Liver (tissue), 9 donors: Measurements from ENCODE around the gene SLCO2A1. TPM values are rescaled to one million over a fixed set of nuclear protein-coding genes. Genes with fewer than 3 reads are reported as not detected.

Source experiments
- DNase-seq: peaks from one replicate; pipeline ENCODE4 v3.0.0-alpha.2; 2017; ENCODE audit warnings: low spot score
- H3K27ac ChIP-seq, 2 donors: one replicate each; pipeline ENCODE4 v1.7.0; 2013; ENCODE audit warnings: inconsistent platforms in 2 of 2, low read length in 2 of 2, control low read depth in 1 of 2, low read depth in 1 of 2, mild to moderate bottlenecking in 1 of 2
- H3K27me3 ChIP-seq, 4 donors: one replicate each; pipeline versions ENCODE4 v1.6.1 to v1.7.0; 2013; ENCODE audit warnings: low read length in 3 of 4, inconsistent platforms in 1 of 4, mild to moderate bottlenecking in 1 of 4, moderate library complexity in 1 of 4; ENCODE audit not compliant: control insufficient read depth in 4 of 4, insufficient read depth in 4 of 4
- H3K36me3 ChIP-seq, 4 donors: one replicate each; pipeline versions ENCODE4 v1.6.1 to v1.7.0; 2013; ENCODE audit warnings: low read length in 3 of 4, mild to moderate bottlenecking in 3 of 4, low read depth in 1 of 4, moderate library complexity in 1 of 4; ENCODE audit not compliant: control insufficient read depth in 4 of 4, insufficient read depth in 3 of 4
- H3K4me1 ChIP-seq, 4 donors: one replicate each; pipeline versions ENCODE4 v1.6.1 to v1.7.0; 2013; ENCODE audit warnings: low read length in 3 of 4, mild to moderate bottlenecking in 3 of 4, moderate library complexity in 1 of 4; ENCODE audit not compliant: control insufficient read depth in 4 of 4, insufficient read depth in 4 of 4
- H3K4me3 ChIP-seq, 3 donors: one replicate each; pipeline versions ENCODE4 v1.6.1 to v1.7.0; 2013; ENCODE audit warnings: low read length in 3 of 3, control low read depth in 1 of 3, low read depth in 1 of 3, mild to moderate bottlenecking in 1 of 3
- H3K9ac ChIP-seq, 2 donors: one replicate each; pipeline ENCODE4 v1.7.0; 2013; ENCODE audit warnings: low read length in 2 of 2, mild to moderate bottlenecking in 2 of 2, moderate library complexity in 2 of 2, control low read depth in 1 of 2, low read depth in 1 of 2
- H3K9me3 ChIP-seq, 4 donors: one replicate each; pipeline versions ENCODE4 v1.6.1 to v1.7.0; 2013; ENCODE audit warnings: low read length in 3 of 4; ENCODE audit not compliant: control insufficient read depth in 4 of 4
- EGR1 ChIP-seq, 2 donors: IDR thresholded peaks; 2 replicates each; pipeline ENCODE4 v1.6.1; 2016 to 2018; ENCODE audit warnings: antibody characterized with exemption in 2 of 2, low read depth in 2 of 2
- FOXA1 ChIP-seq: IDR thresholded peaks from 2 replicates; pipeline ENCODE4 v1.6.1; 2016; ENCODE audit warnings: antibody characterized with exemption
- FOXA2 ChIP-seq: IDR thresholded peaks from 2 replicates; pipeline ENCODE4 v1.6.1; 2016; ENCODE audit warnings: antibody characterized with exemption
- GABPA ChIP-seq, 2 donors: IDR thresholded peaks in 1 of 2; conservative IDR thresholded peaks in 1 of 2; 2 replicates each; pipeline ENCODE4 v1.6.1; 2016; ENCODE audit warnings: antibody characterized with exemption in 2 of 2, mild to moderate bottlenecking in 1 of 2, moderate library complexity in 1 of 2
- HNF4A ChIP-seq, 2 donors: conservative IDR thresholded peaks; 2 replicates each; pipeline ENCODE4 v1.6.1; 2016; ENCODE audit warnings: antibody characterized with exemption in 2 of 2, mild to moderate bottlenecking in 2 of 2
- HNF4G ChIP-seq: IDR thresholded peaks from 2 replicates; pipeline ENCODE4 v1.6.1; 2016; ENCODE audit warnings: antibody characterized with exemption
- JUND ChIP-seq, 2 donors: IDR thresholded peaks; 2 replicates each; pipeline ENCODE4 v1.6.1; 2016; ENCODE audit warnings: antibody characterized with exemption in 2 of 2
- NR2F2 ChIP-seq: IDR thresholded peaks from 2 replicates; pipeline ENCODE4 v1.6.1; 2016; ENCODE audit warnings: antibody characterized with exemption
- RAD21 ChIP-seq, 2 donors: IDR thresholded peaks; 2 replicates each; pipeline ENCODE4 v1.6.1; 2016; ENCODE audit warnings: antibody characterized with exemption in 2 of 2, mild to moderate bottlenecking in 2 of 2
- RXRA ChIP-seq, 2 donors: IDR thresholded peaks; 2 replicates each; pipeline ENCODE4 v1.6.1; 2017 to 2018; ENCODE audit warnings: antibody characterized with exemption in 2 of 2, mild to moderate bottlenecking in 1 of 2
- SP1 ChIP-seq: IDR thresholded peaks from 2 replicates; pipeline ENCODE4 v1.6.1; 2018; ENCODE audit warnings: antibody characterized with exemption, mild to moderate bottlenecking
- TAF1 ChIP-seq: conservative IDR thresholded peaks from 2 replicates; pipeline ENCODE4 v1.6.1; 2016; ENCODE audit warnings: antibody characterized with exemption, mild to moderate bottlenecking
- YY1 ChIP-seq: IDR thresholded peaks from 2 replicates; pipeline ENCODE4 v1.6.1; 2016; ENCODE audit warnings: antibody characterized with exemption, mild to moderate bottlenecking
- WGBS: extraction: QIAGEN DNeasy Blood & Tissue Kit; methylation state at CpG from one replicate; pipeline ENCODE4 v1.1.7; 2013; 5-methylcytosine and 5-hydroxymethylcytosine counted together
- polyA plus RNA-seq, 2 donors: library from polyadenylated mRNA; stranded (reverse) in 1 of 2; unstranded in 1 of 2; fragments of 200-250 nt in 1 of 2; fragments of >200 nt in 1 of 2; fragmentation: Nextera tagmentation in 1 of 2; extraction: Ambion mirVana in 1 of 2; gene quantifications; one replicate each; pipeline versions ENCODE4 v1.2.1 to v1.2.3, GENCODE V29; 2013 to 2015
- total RNA-seq, 2 donors: library from RNA; depleted of rRNA; stranded (reverse); fragments of >200 nt; gene quantifications; one replicate each; pipeline ENCODE4 v1.2.3, GENCODE V29; 2014
- TF ChIP-seq, protein P1 (sequence below): IDR thresholded peaks from 2 replicates; pipeline ENCODE4 v1.6.1; 2016; ENCODE audit warnings: antibody characterized with exemption
- TF ChIP-seq, protein P2 (sequence below): fragments of 150-350 bp; IDR thresholded peaks from 2 replicates; pipeline ENCODE4 v1.5.1; 2017; ENCODE audit warnings: improper control_type of control experiment, low read depth, low read length; ENCODE audit not compliant: missing input control
- TF ChIP-seq, protein P3 (sequence below): IDR thresholded peaks from 2 replicates; pipeline ENCODE4 v1.6.1; 2016; ENCODE audit warnings: antibody characterized with exemption
- TF ChIP-seq, protein P4 (sequence below): IDR thresholded peaks from 2 replicates; pipeline ENCODE4 v1.6.1; 2016; ENCODE audit warnings: antibody characterized with exemption, mild to moderate bottlenecking
- TF ChIP-seq, protein P5 (sequence below): IDR thresholded peaks from 2 replicates; pipeline ENCODE4 v1.6.1; 2016; ENCODE audit warnings: antibody characterized with exemption
- donor health status: healthy.
- donor health status: healthy.
- donor health status: healthy.
- donor health status: healthy.
- donor health status: healthy.

Gene SLCO2A1
- total and polyA plus RNA-seq, 4 donors = 0.56 to 3.1 (median 2.2) TPM

DNA sequence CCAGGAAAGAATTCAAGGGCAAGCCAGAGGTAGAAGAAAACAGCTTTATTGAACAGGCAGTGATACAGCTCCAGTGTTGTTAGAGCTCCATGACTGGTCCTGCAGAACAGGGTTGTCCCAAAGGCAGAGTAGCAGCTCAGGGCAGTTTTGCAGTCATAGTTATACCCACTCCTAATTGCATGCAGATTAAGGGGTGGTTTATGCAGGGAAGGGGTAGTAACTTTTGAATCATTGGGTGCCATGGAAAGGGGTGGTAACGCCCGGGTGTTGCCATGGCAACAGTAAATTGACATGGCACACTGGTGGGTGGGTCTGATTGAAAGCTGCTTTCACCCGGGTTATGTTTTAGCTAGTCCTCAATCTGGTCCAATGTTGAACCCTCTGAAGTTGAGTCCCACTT is 124.3 kb downstream of the SLCO2A1 start (continued):
- TF ChIP-seq, protein P1, sequence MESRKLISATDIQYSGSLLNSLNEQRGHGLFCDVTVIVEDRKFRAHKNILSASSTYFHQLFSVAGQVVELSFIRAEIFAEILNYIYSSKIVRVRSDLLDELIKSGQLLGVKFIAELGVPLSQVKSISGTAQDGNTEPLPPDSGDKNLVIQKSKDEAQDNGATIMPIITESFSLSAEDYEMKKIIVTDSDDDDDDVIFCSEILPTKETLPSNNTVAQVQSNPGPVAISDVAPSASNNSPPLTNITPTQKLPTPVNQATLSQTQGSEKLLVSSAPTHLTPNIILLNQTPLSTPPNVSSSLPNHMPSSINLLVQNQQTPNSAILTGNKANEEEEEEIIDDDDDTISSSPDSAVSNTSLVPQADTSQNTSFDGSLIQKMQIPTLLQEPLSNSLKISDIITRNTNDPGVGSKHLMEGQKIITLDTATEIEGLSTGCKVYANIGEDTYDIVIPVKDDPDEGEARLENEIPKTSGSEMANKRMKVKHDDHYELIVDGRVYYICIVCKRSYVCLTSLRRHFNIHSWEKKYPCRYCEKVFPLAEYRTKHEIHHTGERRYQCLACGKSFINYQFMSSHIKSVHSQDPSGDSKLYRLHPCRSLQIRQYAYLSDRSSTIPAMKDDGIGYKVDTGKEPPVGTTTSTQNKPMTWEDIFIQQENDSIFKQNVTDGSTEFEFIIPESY = no peak
- no peak for TF ChIP-seq SP1
- TF ChIP-seq FOXA2 = no peak
- TF ChIP-seq RAD21 (IDR thresholded peaks at IDR 0.05) = no peak

DNA sequence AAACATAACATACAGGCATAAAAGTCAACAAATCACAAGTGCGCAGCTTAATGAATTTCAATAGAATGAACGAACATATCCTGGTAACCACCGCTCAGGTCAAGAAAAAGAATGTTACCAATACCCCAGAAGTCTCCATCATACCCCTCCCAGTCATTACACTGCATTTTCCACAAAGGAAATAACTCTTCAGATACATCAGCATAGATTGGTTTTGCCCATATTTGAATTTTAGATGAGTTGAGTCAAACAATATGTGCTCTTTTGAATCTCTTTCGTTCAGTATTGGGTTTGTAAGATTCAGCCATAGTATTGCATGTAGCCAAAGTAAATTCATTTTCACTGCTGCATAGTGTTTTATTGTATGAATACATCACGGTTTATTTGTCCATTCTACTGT is 127.9 kb downstream of the SLCO2A1 start:
- no peak for DNase-seq
- WGBS = 83% methylated on average over 5 of the region's 5 CpGs
- H3K9me3 ChIP-seq = no peaks in the 10 kb centered on the region
- H3K9ac ChIP-seq = no peak overlapping the region
- H3K27ac ChIP-seq = no peak overlapping the region
- H3K4me1 ChIP-seq = no peaks in the 10 kb centered on the region
- H3K27me3 ChIP-seq = peaks cover 0 to 6% (median 0%) of the 10 kb centered on the region in 4 donors
- no peaks in the 10 kb centered on the region for H3K36me3 ChIP-seq
- no peak overlapping the region for H3K4me3 ChIP-seq
- TF ChIP-seq HNF4A (conservative IDR thresholded peaks at IDR 0.05) (no peak), GABPA (IDR thresholded peaks at IDR 0.05 in 1 of 2, conservative IDR thresholded peaks at IDR 0.05 in 1 of 2) (no peak), NR2F2 (no peak), YY1 (no peak), RXRA (IDR thresholded peaks at IDR 0.05) (no peak), FOXA2 (no peak)
- TF ChIP-seq, protein P2, sequence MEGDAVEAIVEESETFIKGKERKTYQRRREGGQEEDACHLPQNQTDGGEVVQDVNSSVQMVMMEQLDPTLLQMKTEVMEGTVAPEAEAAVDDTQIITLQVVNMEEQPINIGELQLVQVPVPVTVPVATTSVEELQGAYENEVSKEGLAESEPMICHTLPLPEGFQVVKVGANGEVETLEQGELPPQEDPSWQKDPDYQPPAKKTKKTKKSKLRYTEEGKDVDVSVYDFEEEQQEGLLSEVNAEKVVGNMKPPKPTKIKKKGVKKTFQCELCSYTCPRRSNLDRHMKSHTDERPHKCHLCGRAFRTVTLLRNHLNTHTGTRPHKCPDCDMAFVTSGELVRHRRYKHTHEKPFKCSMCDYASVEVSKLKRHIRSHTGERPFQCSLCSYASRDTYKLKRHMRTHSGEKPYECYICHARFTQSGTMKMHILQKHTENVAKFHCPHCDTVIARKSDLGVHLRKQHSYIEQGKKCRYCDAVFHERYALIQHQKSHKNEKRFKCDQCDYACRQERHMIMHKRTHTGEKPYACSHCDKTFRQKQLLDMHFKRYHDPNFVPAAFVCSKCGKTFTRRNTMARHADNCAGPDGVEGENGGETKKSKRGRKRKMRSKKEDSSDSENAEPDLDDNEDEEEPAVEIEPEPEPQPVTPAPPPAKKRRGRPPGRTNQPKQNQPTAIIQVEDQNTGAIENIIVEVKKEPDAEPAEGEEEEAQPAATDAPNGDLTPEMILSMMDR = no peak
- TF ChIP-seq, protein P3, sequence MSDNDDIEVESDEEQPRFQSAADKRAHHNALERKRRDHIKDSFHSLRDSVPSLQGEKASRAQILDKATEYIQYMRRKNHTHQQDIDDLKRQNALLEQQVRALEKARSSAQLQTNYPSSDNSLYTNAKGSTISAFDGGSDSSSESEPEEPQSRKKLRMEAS = no peak

DNA sequence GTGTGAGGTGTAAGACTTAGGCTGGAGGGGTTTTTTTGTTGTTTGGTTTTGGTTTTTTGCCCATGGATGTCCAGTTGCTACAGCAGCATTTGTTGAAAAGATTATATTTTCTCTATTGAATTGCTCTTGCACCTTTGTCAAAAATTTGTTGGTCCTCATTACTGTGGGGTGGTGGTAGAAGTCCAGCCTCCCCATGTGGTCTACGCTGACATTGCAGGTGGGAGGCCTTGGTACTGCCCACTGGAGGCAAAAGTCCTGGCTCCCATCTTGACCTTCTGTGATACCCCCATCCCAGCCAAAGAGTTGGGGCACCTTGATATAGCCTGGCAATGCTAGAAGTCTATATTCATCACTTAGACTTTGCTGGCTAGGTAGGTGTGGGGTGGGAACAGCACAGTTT is 128.6 kb downstream of the SLCO2A1 start:
- no peak for DNase-seq
- Histone ChIP-seq H3K9me3 (no peaks in the 10 kb centered on the region), H3K36me3 (no peaks in the 10 kb centered on the region), H3K27ac (no peak overlapping the region), H3K4me1 (peaks cover 0 to 1% (median 0%) of the 10 kb centered on the region in 4 donors), H3K27me3 (peaks cover 0 to 6% (median 0%) of the 10 kb centered on the region in 4 donors), H3K9ac (no peak overlapping the region), H3K4me3 (no peak overlapping the region)
- TF ChIP-seq FOXA2 (no peak), TAF1 (no peak), HNF4A (conservative IDR thresholded peaks at IDR 0.05) (no peak), HNF4G (no peak), NR2F2 (no peak), YY1 (no peak), EGR1 (IDR thresholded peaks at IDR 0.05; ENCODE audit: low read depth in 2 of 2) (no peak), RAD21 (IDR thresholded peaks at IDR 0.05) (no peak), FOXA1 (no peak), JUND (IDR thresholded peaks at IDR 0.05) (no peak)
- TF ChIP-seq, protein P4, sequence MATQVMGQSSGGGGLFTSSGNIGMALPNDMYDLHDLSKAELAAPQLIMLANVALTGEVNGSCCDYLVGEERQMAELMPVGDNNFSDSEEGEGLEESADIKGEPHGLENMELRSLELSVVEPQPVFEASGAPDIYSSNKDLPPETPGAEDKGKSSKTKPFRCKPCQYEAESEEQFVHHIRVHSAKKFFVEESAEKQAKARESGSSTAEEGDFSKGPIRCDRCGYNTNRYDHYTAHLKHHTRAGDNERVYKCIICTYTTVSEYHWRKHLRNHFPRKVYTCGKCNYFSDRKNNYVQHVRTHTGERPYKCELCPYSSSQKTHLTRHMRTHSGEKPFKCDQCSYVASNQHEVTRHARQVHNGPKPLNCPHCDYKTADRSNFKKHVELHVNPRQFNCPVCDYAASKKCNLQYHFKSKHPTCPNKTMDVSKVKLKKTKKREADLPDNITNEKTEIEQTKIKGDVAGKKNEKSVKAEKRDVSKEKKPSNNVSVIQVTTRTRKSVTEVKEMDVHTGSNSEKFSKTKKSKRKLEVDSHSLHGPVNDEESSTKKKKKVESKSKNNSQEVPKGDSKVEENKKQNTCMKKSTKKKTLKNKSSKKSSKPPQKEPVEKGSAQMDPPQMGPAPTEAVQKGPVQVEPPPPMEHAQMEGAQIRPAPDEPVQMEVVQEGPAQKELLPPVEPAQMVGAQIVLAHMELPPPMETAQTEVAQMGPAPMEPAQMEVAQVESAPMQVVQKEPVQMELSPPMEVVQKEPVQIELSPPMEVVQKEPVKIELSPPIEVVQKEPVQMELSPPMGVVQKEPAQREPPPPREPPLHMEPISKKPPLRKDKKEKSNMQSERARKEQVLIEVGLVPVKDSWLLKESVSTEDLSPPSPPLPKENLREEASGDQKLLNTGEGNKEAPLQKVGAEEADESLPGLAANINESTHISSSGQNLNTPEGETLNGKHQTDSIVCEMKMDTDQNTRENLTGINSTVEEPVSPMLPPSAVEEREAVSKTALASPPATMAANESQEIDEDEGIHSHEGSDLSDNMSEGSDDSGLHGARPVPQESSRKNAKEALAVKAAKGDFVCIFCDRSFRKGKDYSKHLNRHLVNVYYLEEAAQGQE = no peak
- TF ChIP-seq, protein P1 = no peak
- TF ChIP-seq, protein P5, sequence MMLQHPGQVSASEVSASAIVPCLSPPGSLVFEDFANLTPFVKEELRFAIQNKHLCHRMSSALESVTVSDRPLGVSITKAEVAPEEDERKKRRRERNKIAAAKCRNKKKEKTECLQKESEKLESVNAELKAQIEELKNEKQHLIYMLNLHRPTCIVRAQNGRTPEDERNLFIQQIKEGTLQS = no peak
- TF ChIP-seq, protein P3 = no peak
- TF ChIP-seq, protein P2 = no peak
- WGBS = 85% methylated on average over 1 of the region's 1 CpG
